ENCODE measurements around the gene MAB21L4. TPM values are rescaled to one million over a fixed set of nuclear protein-coding genes. Genes with fewer than 3 reads are reported as not detected.
A peak's percentile ranks its signal among the peaks of the same experiment; 100 is the strongest.

Gene MAB21L4
- total and polyA plus RNA-seq, 2 of the 8 experiments (the other 6 are each of a cell fraction or from before 2014, with no cell fraction given): 0.11 TPM; not detected in 1

- TF ChIP-seq NRF1 (IDR thresholded peaks at IDR 0.05; ENCODE audit: low read depth, low read length): no peak
- no peak for TF ChIP-seq BRCA1 (IDR thresholded peaks at IDR 0.05; ENCODE audit: low read depth, low read length)
- no peak for TF ChIP-seq EZH2 (IDR thresholded peaks at IDR 0.05; ENCODE audit: low read depth, low read length, severe bottlenecking)
- no peak for TF ChIP-seq CHD1 (IDR thresholded peaks at IDR 0.05; ENCODE audit: low read depth, low read length)
- no peak for TF ChIP-seq CBX5 (IDR thresholded peaks at IDR 0.05; ENCODE audit: low read depth, low read length)
- no peak for TF ChIP-seq KDM1A (IDR thresholded peaks at IDR 0.05; ENCODE audit: borderline replicate concordance, low read length)
- Histone ChIP-seq H3K4me1 (replicated peaks in 1 of 4; ENCODE audit: control insufficient read depth in 3 of 4, insufficient read depth in 4 of 4, low read length in 3 of 4) (no peaks in the 10 kb centered on the region), H3K27me3 (replicated peaks in 1 of 4; ENCODE audit: control insufficient read depth in 3 of 4, extremely low read depth in 1 of 4, insufficient read depth in 3 of 4, low read length in 3 of 4) (no peaks in the 10 kb centered on the region), H3K79me2 (ENCODE audit: control insufficient read depth in 1 of 2, insufficient read depth in 2 of 2, low read length in 2 of 2) (no peaks in the 10 kb centered on the region), H3K4me2 (ENCODE audit: insufficient read depth in 1 of 2, low read depth in 2 of 2, low read length in 2 of 2) (no peak overlapping the region), H4K5ac (ENCODE audit: insufficient read length, low read depth, low read length) (no peak overlapping the region), H4K20me1 (replicated peaks in 1 of 2; ENCODE audit: control insufficient read depth in 1 of 2, insufficient read depth in 2 of 2, low read length in 2 of 2) (no peaks in the 10 kb centered on the region), H3K23ac (ENCODE audit: insufficient read length) (no peak overlapping the region), H3K18ac (ENCODE audit: extremely low read depth, low read length) (no peak overlapping the region), H3K56ac (replicated peaks; ENCODE audit: insufficient read length, low read depth, low read length) (no peak overlapping the region), H2BK12ac (ENCODE audit: low read depth, low read length) (no peak overlapping the region), H3K9ac (replicated peaks in 1 of 4; ENCODE audit: extremely low read depth in 1 of 4, low read depth in 3 of 4, low read length in 3 of 4) (no peak overlapping the region), H3K79me1 (ENCODE audit: low read depth, low read length) (no peaks in the 10 kb centered on the region), H3K9me3 (ENCODE audit: insufficient read depth in 2 of 2, low read depth in 1 of 2, low read length in 1 of 2) (no peaks in the 10 kb centered on the region), H2AK5ac (ENCODE audit: low read depth, low read length) (no peak overlapping the region), H2BK120ac (replicated peaks; ENCODE audit: low read depth, low read length) (no peak overlapping the region), H4K91ac (replicated peaks; ENCODE audit: insufficient read length, low read length) (no peak overlapping the region), H2AFZ (ENCODE audit: low read length) (no peak overlapping the region), H2BK5ac (ENCODE audit: low read depth, low read length) (no peak overlapping the region), H3K4me3 (ENCODE audit: extremely low read depth in 1 of 4, insufficient read depth in 2 of 4, low read depth in 3 of 4, low read length in 4 of 4) (no peak overlapping the region), H4K8ac (ENCODE audit: extremely low read depth, insufficient read depth, low read length) (no peak overlapping the region), H2BK15ac (ENCODE audit: low read length) (no peak overlapping the region), H3K23me2 (ENCODE audit: low read depth, low read length) (no peaks in the 10 kb centered on the region), H3K4ac (replicated peaks; ENCODE audit: insufficient read length, low read depth, low read length) (no peak overlapping the region), H3K27ac (ENCODE audit: low read depth, low read length) (no peak overlapping the region), H3K14ac (ENCODE audit: insufficient read length) (no peak overlapping the region), H3K36me3 (ENCODE audit: control insufficient read depth in 2 of 4, insufficient read depth in 4 of 4, low read length in 3 of 4) (no peaks in the 10 kb centered on the region), H2BK20ac (ENCODE audit: low read length) (no peak overlapping the region)
- POLR2A ChIA-PET (ENCODE audit: partially characterized antibody): no interaction called here
- FAIRE-seq (no peak), DNase-seq (ENCODE audit: low read depth in 1 of 2, low spot score in 2 of 2) (peak in 1 of 2 experiments; percentile 37)
- WGBS, 2 experiments (ENCODE audit: extremely low coverage in 1 of 2, insufficient coverage in 1 of 2, insufficient read length in 1 of 2, insufficient replicate concordance in 2 of 2, low coverage in 1 of 2, low lambda C conversion rate in 2 of 2, missing lambda C conversion rate in 1 of 2): 73% methylated on average over 9 of the region's 10 CpGs; no CpG with 5 or more reads in 1 of the 2 experiments
- CTCF ChIA-PET (ENCODE audit: partially characterized antibody): no interaction called here
Observed at GRCh38 chr2:240929364-240930095, 33.6 kb upstream of the MAB21L4 start.

Data from H1 (cell line).